Posterior vena cava (tissue), 2 donors: ENCODE measurements around the gene RRAS. TPM values are rescaled to one million over a fixed set of nuclear protein-coding genes. Genes with fewer than 3 reads are reported as not detected.
"Not testable (repeated sequence)": the region's sequence is repeated elsewhere in the genome, so short reads cannot be mapped to it uniquely, and the experiment has no call there.

ENCODE experiments used
- DNase-seq: peaks from one replicate; pipeline ENCODE4 v3.0.0-alpha.2; 2020; ENCODE audit warnings: low spot score
- intact Hi-C, 2 donors: fragments of 100-400 bp; cut with DNase I; formaldehyde crosslinking; loops; one replicate each; pipeline versions ENCODE4 v1.14.1 to v1.14.2; 2022 to 2023
- total RNA-seq, 2 donors: library from RNA; stranded (reverse); fragmentation: NEBNext Ultra II Directional; extraction: Animal tissue kit (Norgen Biotek cat#: 25700); gene quantifications; one replicate each; pipeline ENCODE4 v1.2.1, GENCODE V29; 2021
- donor health status: DM: yes; HTN: yes; CAD: no.
- donor health status: DM: yes; HTN: yes; CAD: no.

The RRAS gene
- total RNA-seq, 2 donors from 2014 or later, result 124 to 173 TPM

DNA sequence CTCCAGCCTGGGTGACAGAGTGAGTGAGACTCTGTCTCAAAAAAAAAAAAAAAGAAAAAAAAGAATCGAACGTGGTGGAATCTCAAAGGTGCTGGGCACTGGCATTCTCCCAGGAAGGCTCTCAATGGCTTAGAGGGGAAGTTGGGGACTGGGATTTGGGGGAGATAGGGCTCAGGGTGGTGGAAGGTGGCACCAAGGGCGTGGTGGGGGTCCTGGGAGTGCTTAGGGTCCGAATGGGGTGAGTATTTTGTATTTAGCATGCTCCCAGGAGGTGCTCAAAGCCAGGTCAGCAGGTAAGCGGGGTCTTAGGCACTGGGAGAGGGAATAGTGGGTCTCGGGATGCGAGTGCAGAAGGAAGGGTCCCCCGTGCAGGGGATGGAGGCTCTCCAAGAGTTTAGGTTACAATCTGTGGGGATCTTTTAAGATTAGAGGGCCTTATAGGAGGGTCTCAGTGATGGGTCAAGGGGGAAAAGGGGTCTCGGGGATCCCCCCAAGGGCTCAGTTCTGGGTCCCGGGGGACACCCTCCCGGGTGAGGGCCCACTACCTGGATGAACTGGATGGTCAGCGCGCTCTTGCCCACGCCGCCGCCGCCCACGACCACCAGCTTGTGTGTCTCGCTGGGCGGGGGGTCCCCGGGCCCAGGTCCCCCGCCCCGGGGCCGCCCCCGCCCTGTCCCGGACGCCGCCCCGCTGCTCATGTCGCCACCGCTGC lies 386 bp downstream of the RRAS start:
- no peak for DNase-seq
- intact Hi-C loops, result loop anchor here (5.0 kb wide), 1 partner anchor 47 kb away; the partner anchor contains the start of gene PRR12 (in 2 of the 2)

DNA sequence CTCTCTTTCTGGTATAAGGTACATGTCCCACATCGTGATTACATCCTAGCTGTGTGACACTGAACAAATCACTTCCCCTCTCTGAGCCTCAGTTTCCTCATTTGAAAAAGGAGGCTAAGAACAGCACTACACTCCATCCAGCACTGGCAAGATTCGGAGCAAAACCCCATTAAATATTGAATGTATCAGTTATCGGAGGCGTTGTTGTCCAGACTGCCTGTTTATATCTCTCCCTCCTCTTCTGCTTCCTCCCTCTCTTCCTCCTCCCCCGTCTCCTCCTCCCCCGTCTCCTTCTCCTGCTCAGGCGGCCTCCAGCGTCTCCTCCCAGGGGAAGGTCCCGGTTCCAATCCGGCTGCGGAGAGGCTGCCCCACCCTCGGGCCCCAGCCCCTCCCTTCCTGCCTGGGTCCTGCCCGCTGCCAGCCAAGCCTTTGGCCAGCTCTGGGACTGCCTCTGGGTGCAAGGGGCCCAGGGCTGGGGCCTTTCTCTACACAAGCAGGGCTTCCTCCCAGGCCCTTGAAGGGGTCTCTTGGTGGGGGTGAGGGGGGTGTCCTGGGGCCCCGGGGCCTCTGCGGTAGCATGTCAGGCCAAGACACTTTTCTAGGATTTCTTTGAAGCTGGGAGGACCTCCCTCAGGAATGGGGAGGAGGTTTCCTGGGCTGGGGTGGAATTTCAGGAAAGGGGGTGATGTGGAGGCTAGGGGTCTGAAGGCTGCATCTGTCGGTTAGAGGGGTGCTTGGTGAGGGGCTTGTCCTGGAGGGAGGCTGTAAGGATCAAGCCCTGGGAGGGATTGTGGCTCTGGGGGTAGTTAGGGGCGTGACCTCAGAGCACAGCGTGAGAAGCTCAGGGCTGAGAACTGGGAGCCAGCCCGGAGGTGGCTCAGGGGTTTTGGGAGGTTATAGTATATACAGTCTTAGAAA lies 1.9 kb downstream of the RRAS start:
- intact Hi-C loops, result loop anchor here (5.0 kb wide), 1 partner anchor 46 kb away; the partner anchor contains the start of gene PRR12 (in 2 of the 2)
- peak; percentile 95 for DNase-seq

DNA sequence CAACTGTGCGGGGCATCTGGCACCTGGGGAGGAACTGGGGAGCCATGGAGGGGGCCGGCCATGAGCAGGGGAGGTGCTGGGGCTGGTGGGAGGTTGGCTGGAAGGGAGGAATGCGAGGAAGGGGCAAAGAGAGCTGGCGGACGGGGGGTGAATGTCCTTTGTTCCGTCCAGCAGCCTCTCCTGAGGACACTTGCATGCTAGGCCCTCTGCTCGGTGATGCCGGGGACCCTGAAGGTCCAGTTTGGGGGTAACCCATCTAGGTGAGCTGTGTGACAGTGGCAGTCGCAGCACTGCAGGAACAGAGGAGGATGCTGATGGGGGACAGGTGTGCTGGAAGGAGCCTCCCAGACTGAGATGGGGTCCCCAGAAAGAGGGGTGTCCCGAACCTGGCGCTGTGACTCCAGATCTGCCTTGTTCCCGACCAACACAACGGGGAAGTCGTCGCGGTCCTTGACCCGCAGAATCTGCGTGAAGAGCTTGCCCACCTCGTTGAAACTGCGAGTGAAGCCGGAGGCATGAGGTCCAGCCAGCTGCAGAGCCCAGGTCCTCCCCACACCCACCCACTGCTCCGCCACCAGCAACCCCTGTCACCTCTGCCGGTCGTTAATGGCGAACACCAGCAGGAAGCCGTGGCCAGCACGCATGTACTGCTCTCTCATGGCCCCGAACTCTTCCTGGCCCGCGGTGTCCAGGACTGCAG lies 3.6 kb downstream of the RRAS start:
- intact Hi-C loops, result loop anchor here (5.0 kb wide), 1 partner anchor 44 kb away; the partner anchor contains the start of gene PRR12 (in 2 of the 2)
- no peak for DNase-seq

DNA sequence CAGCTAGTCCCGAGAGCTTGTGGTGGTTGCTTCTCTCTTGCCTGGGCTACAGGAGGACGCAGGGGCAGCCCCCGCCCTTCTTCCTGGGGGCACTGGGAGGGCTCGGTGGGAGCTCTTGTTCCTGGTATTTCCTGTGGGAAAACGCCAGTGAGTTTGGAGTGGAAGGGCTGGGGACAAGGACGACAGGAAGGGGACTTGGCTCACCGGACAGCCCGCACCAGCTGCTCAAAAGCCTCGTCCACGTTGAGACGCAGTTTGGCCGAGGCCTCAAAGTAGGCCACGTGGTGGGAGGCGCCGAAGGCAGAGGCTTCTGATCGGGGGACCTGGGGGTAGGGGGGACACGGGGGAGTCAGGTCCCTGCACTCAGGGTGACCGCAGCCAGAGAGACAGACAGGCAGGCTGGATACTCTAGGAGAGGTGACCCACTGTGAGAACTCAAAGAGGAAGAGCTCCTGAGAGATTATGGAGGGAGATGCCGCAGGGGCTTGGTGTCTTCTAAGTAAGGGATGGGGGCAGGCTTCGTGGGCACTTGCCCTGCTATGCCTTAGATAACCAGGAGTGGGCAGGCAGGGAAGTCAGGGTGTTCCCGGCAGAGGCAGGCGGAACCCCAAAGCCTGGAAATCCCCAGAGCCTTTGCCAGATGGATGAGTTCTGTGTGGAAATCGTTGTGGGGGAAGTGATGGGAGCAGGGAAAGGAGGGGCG lies 4.3 kb downstream of the RRAS start:
- DNase-seq, result no peak
- intact Hi-C loops, result loop anchor here (5.0 kb wide), 1 partner anchor 43 kb away; the partner anchor contains the start of gene PRR12 (in 2 of the 2)

DNA sequence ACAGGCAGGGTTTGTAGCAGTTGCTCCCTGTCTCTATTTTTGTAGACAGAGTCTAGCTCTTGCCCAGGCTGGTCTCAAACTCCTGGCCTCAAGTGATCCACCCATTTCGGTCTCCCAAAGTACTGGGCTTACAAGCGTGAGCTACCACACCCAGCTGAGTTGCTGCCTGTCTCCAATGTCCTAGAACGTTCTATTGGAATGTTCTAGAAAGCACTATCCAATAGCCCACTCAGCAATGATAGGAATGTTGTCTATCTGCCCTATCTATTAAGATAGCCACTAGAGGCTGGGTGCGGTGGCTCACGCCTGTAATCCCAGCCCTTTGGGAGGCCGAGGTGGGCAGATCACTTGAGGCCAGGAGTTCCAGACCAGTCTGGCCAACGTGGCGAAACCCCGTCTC lies 6.7 kb downstream of the RRAS start:
- DNase-seq, intact Hi-C loops: not testable (repeated sequence)

DNA sequence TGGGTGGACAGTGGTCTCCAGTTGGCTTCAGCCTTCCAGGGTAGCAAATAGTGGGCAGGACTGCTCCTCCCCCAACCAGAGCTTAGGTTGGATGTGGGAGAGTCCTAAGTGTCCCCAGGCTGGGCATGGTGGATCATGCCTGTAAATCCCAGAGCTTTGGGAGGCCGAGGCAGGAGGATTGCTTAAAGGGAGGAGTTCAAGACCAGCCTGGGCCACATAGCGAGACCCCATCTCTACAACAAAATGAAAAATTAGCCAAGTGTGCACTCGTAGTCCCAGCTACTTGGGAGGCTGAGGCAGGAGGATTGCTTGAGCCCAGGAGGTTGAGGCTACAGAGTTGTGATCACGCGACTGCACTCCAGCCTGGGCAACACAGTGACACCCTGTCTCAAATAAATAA lies 7.4 kb downstream of the RRAS start:
- DNase-seq, result no peak
- intact Hi-C loops, result no loop called here

DNA sequence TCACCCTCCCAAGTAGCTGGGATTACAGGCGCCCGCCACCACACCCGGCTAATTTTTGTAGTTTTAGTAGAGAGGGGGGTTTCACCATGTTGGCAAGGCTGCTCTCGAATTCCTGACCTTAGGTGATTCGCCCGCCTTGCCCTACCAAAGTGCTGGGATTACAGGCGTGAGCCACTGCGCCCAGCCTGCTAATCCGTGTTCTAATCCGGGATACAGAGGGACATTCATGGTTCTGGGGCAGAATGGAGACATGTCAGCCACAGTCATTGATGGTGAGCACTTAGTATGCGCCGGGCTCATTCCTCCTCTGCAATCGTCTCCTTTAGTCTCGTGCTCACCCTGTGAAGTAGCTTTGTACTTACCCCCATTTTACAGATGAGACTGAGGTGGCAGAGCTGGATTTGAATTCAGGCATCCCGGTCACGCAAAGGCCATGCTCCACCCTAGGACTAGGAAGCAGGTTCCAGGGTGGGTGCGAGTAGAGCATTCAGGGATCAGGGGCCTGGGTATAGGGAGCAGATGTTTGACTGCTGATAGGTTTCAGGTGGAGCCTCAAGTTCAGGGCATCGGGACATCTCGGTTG lies 8.2 kb downstream of the RRAS start:
- intact Hi-C loops, result no loop called here
- DNase-seq, result no peak

DNA sequence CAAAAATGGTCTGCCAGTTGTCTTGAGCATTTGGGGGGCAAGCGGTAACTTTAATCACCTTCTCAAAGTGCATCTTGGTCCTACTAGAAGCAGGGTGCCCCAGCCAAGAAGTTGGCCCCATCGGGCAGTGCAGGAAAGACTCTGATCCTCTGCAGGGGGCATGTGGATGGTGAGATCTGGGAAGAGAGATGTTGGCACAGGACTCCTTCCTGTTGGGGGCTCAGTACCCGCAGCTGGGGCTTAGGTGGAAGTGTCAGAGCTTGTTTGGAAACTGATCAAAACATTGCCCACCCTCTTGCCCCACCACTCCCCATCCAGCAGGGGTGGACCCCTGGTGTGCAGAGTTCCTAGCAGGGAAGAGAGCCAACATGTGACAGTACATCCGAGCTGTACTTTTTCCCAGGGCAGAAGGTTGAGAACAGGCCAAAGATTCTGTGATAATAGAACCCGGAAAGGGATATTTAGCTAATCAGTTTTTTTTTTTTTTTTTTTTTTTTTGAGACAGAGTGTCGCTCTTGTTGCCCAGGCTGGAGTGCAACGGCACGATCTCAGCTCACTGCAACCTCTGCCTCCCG lies 8.8 kb downstream of the RRAS start:
- intact Hi-C loops, result no loop called here
- DNase-seq, result no peak

DNA sequence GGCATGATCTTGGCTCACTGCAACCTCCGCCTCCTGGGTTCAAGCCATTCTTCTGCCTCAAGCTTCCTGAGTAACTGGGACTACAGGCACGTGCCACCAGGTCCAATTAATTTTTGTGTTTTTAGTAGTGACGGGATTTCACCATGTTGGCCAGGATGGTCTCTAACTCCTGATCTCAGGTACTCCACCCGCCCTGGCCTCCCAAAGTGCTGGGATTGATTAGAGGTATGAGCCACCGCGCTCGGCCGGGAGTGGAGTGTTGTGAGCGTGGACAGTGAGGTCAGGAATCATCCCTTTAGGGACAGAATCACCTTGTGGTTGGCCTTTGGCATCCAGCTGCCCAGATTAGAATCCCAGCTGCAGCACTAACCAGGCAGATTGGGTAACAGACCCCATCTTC lies 10.3 kb downstream of the RRAS start:
- DNase-seq, result no peak
- intact Hi-C loops, result no loop called here

DNA sequence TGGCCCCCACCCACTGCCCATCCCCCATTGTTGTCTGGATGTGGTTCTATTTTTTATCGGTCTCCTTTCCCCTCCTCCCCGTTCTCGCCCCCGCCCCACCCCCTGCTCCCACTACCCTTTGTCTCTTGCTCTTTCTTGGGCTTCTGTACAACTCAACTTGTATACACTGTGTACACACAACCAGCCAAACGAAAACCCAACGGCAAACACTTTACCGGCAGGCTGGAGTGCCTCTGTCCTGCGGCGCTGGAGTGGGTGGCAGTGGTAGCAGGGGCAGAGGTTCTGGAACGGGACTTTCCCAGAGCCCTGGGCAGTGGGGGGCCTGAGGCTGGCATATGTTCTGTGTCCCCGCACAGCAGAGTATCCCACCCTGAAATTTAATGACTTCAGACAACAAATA lies 13.7 kb downstream of the RRAS start:
- intact Hi-C loops, result no loop called here
- no peak for DNase-seq

DNA sequence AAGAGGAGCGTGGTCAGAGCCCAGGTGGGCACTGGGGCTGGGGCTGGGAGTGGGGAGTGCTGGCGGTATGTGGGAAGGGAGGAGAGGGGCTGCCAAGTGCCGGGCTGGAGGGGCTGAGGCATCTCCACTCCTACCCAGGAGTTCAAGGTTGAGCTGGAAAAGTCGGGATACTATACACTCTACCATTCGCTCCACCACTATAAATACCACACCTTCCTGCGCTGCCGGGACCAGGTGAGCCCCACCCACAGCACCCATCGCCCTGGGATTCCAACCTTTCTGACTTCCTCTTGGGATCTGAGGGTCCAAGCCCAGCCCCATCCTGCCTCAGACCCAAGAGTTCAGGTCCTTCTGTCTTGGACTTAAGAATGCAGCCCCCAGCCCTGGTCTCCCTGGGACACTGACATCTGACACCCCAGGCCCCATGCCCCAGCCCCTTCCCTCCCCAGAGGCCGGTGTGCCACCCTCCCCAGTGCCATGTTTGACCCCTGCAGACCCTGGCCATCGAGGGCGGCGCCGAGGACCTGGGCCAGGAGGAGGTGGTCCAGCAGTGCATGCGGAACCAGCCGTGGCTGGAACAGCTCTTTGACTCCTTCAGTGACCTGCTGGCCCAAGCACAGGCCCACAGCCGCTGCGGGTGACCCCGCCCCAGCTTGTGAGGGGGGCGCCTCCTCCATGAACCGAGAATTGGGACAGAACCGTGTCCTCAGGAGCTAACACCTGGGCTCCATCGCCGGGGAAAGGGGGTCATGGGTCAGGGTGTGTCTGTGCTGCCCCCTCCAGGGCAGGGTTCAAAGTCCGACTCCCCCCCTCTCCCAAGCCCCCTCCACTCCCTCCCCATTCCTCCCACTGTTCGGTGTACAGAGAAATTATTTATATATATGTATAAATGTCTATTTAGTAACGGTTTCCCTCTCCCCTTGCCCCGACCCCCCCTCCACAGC lies 14.7 kb downstream of the RRAS start:
- intact Hi-C loops, result loop anchor here in 1 of 2 donors (1.0 kb wide), 1 partner anchor 42 kb away; no protein-coding TSS in a partner anchor
- DNase-seq, result no peak

DNA sequence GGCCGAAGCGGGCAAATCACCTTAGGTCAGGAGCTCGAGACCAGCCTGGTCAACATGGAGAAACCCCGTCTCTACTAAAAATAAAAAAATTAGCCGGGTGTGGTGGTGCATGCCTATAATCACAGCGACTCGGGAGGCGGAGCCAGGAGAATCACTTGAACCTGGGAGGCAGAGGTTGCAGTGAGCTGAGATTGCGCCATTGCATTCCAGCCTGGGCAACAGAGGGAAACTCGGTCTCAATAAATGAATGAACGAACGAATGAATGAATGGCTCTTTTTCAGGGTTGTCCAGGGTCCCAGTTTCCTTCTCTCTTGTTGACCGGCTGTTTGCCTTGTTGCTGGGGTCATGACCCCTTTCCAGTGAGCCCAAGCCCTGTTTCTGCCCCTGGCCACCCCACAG lies 22.1 kb downstream of the RRAS start:
- intact Hi-C loops, DNase-seq: not testable (repeated sequence)

DNA sequence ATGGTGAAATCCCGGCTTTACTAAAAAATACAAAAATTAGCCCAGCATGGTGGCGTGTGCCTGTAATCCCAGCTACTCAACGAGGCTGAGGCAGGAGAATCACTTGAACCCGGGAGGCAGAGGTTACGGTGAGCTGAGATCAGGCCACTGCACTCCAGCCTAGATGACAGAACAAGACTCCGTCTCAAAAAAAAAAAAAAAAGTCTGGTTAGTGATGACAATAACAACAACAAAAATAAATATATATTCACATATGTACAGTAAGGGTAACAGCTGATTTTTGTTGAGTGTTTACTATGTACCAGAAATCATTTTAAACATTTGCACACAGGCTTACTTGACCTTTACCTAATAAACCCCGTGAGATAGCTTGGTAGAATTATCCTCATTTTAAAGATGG lies 23.0 kb downstream of the RRAS start:
- DNase-seq, result no peak
- intact Hi-C loops, result no loop called here

DNA sequence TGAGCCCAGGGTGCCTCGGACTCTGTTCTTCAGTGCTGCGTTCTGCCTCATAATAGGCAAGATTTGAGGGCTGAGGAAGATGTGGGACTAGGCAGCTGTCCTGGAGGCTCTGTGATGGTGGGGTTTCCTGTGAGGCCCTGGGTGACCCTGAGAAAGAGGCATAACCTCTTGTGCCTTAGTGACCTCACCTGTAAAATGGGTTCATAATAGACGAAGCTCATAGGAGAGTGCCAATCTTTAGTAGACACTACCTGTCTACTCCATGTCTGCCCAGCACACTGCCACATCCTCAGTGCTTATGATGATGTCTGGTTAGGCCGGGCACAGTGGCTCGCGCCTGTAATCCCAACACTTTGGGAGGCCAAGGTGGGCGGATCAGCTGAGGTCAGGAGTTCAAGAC lies 23.4 kb downstream of the RRAS start:
- intact Hi-C loops, result no loop called here
- no peak for DNase-seq

DNA sequence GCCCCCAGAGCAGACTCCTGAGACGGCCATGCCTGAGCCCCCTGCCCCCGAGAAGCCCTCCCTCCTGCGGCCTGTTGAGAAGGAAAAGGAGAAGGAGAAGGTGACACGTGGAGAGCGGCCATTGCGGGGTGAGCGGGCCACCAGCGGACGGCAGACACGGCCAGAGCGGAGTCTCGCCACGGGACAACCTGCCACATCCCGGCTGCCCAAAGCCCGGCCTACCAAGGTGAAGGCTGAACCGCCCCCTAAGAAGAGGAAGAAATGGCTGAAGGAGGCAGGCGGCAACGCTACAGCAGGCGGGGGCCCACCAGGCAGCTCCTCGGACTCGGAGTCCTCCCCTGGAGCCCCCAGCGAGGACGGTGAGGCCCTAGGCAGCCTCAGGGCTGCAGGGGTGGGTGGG lies 24.1 kb downstream of the RRAS start:
- intact Hi-C loops, result no loop called here
- DNase-seq, result no peak

DNA sequence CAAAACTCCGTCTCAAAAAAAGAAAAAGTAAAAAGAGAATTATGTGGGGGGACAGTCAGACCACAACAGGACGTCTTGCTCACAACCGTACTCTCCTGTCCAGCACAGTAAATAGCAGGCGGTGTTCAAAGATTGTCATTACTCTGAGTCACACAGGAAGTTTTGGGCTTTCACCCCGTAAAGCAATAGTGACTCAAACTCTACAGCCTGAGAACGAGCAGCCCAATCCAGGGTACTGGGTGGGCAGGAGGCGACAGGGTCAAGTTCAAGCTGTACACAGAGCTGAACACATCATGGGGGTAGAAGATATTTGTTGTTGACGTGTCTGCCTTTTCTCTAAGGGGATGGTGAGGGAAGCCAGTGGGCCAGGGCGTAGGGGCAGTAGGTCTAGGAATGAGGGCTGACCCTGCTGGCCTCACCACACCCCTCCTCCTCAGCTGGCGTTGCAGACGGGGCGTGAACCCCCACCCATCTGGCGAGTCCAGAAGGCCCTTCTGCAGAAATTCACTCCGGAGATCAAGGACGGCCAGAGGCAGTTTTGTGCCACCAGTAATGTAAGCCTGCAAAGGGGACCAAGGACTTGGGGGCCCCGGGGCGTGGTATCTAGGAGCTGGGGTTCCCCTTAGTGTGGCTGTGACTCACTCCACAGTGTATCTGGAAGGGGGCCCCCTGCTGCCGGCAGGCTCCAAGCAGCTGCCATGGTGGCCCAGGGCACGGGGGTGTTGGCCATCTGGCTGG lies 25.7 kb downstream of the RRAS start:
- intact Hi-C loops, result no loop called here
- DNase-seq, result no peak

DNA sequence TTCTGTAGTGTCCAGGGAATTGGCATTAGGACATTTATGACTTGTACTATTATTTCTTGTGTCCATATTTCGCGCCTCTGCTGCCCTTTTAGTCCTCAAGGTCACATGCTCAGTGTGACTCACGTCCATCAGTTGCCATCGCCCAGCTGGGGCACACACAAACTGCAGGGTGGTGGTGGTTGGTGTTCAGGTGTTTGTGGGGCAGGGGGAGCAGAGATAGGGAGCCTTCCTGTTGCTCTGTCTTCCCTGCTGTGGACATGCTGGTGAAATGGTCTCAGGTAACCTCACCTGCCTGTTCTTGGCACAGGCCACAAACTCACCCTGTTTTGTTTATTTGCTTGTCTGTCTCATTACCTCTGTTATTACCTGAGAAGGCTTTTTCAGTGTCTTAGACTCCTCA lies 26.6 kb downstream of the RRAS start:
- no peak for DNase-seq
- intact Hi-C loops, result no loop called here
